LNCaP clone FGC (cell line): Measurements from ENCODE around the gene KANK4.
"Not testable (repeated sequence)": the region's sequence is repeated elsewhere in the genome, so short reads cannot be mapped to it uniquely, and the experiment has no call there.

ENCODE experiments used
- DNase-seq: peaks from one replicate; pipeline ENCODE4 v3.0.0-alpha.2; 2011; ENCODE audit warnings: low read depth
- H3K4me3 ChIP-seq: 2 replicates; pipeline ENCODE4 v1.5.1; 2011; ENCODE audit warnings: mild to moderate bottlenecking, low read depth, low read length, control low read depth
- CTCF ChIP-seq: IDR thresholded peaks from 2 replicates; pipeline ENCODE4 v1.5.1; 2012; ENCODE audit warnings: mild to moderate bottlenecking; ENCODE audit not compliant: control insufficient read depth, insufficient read depth; ENCODE audit errors: extremely low read depth

The KANK4 gene

GRCh38 chr1:62240651-62241370 lies 78.4 kb downstream of the KANK4 start:
- no peak for DNase-seq
- H3K4me3 ChIP-seq, result no peak overlapping the region
- TF ChIP-seq CTCF, result no peak

GRCh38 chr1:62239652-62240403 lies 79.4 kb downstream of the KANK4 start:
- not testable (repeated sequence) for DNase-seq, H3K4me3 ChIP-seq

- no peak for DNase-seq
- no peak for TF ChIP-seq CTCF
- no peak overlapping the region for H3K4me3 ChIP-seq
Measured at GRCh38 chr1:62238507-62238906, 80.7 kb downstream of the KANK4 start.

GRCh38 chr1:62237950-62238374 lies 81.3 kb downstream of the KANK4 start:
- TF ChIP-seq CTCF, result no peak
- DNase-seq, result no peak
- H3K4me3 ChIP-seq, result no peak overlapping the region

- no peak for DNase-seq
- TF ChIP-seq CTCF, result no peak
- no peak overlapping the region for H3K4me3 ChIP-seq
Measured at GRCh38 chr1:62237361-62237760, 81.9 kb downstream of the KANK4 start.

- no peak overlapping the region for H3K4me3 ChIP-seq
- DNase-seq, result no peak
- TF ChIP-seq CTCF, result no peak
Measured at GRCh38 chr1:62235576-62235975, 83.7 kb downstream of the KANK4 start.

GRCh38 chr1:62234688-62235087 lies 84.5 kb downstream of the KANK4 start:
- DNase-seq, result no peak
- no peak for TF ChIP-seq CTCF
- H3K4me3 ChIP-seq, result no peak overlapping the region
